ENCODE data around the gene GALNT2. TPM values are rescaled to one million over a fixed set of nuclear protein-coding genes. Genes with fewer than 3 reads are reported as not detected.

Gene GALNT2
- total RNA-seq, 1 donor: 69.5 TPM

GRCh38 chr1:230276401-230276800 is 209.4 kb downstream of the GALNT2 start:
- TF ChIP-seq, protein P1, sequence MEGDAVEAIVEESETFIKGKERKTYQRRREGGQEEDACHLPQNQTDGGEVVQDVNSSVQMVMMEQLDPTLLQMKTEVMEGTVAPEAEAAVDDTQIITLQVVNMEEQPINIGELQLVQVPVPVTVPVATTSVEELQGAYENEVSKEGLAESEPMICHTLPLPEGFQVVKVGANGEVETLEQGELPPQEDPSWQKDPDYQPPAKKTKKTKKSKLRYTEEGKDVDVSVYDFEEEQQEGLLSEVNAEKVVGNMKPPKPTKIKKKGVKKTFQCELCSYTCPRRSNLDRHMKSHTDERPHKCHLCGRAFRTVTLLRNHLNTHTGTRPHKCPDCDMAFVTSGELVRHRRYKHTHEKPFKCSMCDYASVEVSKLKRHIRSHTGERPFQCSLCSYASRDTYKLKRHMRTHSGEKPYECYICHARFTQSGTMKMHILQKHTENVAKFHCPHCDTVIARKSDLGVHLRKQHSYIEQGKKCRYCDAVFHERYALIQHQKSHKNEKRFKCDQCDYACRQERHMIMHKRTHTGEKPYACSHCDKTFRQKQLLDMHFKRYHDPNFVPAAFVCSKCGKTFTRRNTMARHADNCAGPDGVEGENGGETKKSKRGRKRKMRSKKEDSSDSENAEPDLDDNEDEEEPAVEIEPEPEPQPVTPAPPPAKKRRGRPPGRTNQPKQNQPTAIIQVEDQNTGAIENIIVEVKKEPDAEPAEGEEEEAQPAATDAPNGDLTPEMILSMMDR (IDR thresholded peaks at IDR 0.05; ENCODE audit: insufficient read depth, low read depth, low read length): no peak
- no peak for DNase-seq (ENCODE audit: low read depth)
- H3K4me3 ChIP-seq (ENCODE audit: low read depth, low read length): no peak overlapping the region

GRCh38 chr1:230277201-230278025 is 210.4 kb downstream of the GALNT2 start:
- DNase-seq (ENCODE audit: low read depth): peak; percentile 20
- no peak overlapping the region for H3K4me3 ChIP-seq (ENCODE audit: low read depth, low read length)
- TF ChIP-seq, protein P1 (IDR thresholded peaks at IDR 0.05; ENCODE audit: insufficient read depth, low read depth, low read length): no peak

DNA sequence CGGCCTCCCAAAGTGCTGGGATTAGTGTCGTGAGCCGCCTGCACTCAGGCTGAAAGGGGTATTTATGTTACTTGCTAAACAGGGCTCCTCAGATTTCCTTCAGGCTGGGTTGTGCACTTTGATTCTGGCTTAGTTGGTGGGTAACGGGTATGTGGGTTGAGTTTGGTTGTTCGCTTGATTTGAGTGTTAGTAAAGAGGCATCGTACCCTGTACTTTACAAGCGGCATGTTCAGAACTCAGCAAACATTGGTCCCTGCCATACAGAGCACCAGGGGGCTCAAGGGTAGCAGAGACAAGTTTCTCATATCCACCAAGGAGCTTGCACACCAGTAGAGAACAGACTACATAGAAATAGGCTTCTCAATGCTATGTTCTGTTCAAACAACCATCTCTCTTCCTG is 211.3 kb downstream of the GALNT2 start:
- TF ChIP-seq, protein P1 (IDR thresholded peaks at IDR 0.05; ENCODE audit: insufficient read depth, low read depth, low read length): no peak
- no peak for DNase-seq (ENCODE audit: low read depth)
- H3K4me3 ChIP-seq (ENCODE audit: low read depth, low read length): no peak overlapping the region

DNA sequence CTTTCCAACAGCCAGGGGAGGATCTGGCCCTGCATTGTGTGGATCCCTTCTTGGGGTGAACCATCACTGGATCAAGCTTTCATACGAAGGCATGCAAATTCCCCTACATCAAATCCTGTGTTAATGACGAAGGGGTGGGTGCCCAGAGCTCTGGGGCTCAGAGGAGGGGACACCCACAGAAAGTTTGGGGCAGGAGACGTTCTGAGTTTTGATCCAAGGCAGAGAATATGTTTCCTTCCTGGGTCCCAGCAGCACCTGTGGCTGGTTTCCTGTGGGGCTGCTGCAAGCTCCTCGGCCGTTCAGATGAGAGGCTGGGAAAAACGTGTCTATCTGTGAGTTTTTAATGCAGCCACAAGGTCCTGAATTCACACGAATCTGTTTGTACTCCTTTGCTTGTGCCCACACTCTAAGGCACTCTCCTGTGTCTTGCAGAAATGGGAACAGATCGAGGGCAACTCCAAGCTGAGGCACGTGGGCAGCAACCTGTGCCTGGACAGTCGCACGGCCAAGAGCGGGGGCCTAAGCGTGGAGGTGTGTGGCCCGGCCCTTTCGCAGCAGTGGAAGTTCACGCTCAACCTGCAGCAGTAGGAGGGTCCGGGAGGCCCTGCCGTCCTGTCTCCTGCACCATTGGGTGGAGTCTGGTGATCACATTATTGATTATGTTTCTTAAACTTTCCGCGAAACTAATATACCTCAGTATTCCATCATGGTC is 212.0 kb downstream of the GALNT2 start:
- DNase-seq (ENCODE audit: low read depth): no peak
- H3K4me3 ChIP-seq (ENCODE audit: low read depth, low read length): no peak overlapping the region
- TF ChIP-seq, protein P1 (IDR thresholded peaks at IDR 0.05; ENCODE audit: insufficient read depth, low read depth, low read length): no peak

- TF ChIP-seq, protein P1 (IDR thresholded peaks at IDR 0.05; ENCODE audit: insufficient read depth, low read depth, low read length): no peak
- H3K4me3 ChIP-seq (ENCODE audit: low read depth, low read length): no peak overlapping the region
- DNase-seq (ENCODE audit: low read depth): no peak
These were observed 212.5 kb downstream of the GALNT2 start for GRCh38 chr1:230279583-230279945.

DNA sequence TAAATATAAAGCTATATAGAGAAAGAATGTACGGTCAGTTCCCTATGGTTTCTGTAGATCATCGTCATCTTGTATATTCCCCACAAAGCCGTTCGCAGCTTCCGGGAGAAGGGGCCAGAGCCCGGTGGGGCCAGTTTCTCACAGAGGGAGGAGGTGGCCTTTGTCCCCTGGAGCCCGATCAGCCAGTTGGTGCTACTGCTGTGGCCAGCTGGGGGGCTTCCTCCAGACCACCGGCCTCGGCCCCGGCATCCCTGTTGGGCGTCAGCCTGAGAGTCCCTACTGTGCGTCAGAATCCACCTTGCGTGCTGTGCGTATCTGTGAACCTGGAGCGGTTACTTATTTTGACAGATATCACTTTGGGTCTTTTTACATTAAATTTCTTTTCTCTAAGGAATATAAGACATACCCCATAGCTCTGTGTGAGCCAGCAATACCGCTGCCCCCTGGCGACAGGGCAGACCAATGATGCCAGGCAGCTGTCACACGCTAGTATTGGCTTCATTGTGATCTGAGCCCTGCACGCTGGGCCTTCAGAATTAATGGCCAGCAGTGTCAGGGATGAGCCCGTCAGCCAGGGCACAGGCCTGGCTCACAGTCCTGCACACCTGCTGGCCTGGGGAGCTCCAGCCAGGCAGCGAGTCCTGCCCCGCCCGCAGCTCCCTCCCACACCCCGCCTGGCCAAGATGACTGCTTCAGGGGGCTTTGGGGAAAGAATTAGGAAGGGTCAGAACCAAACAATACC is 213.2 kb downstream of the GALNT2 start:
- TF ChIP-seq, protein P1 (IDR thresholded peaks at IDR 0.05; ENCODE audit: insufficient read depth, low read depth, low read length): no peak
- H3K4me3 ChIP-seq (ENCODE audit: low read depth, low read length): no peak overlapping the region

More for the DNA sequence above, 213.2 kb downstream of the GALNT2 start:
- DNase-seq (ENCODE audit: low read depth): no peak
